OCI-LY1 (cell line): ENCODE measurements around the gene PFKFB1.

Experiments
- H2AFZ ChIP-seq: fragments of 200-600 bp; sonication (generic), shearing (Covaris generic); 2 replicates; pipeline ENCODE4 v1.6.0; 2014; ENCODE audit warnings: antibody characterized with exemption, mild to moderate bottlenecking, low read length
- H3F3A ChIP-seq: fragments of 200-600 bp; sonication (generic), shearing (Covaris generic); 2 replicates; pipeline ENCODE4 v1.6.0; 2014; ENCODE audit warnings: mild to moderate bottlenecking, antibody characterized with exemption, low read length, moderate library complexity; ENCODE audit not compliant: insufficient read depth
- H3K27ac ChIP-seq: fragments of 200-600 bp; sonication (generic); 2 replicates; pipeline ENCODE4 v1.5.1; 2014; ENCODE audit warnings: low read length, mixed run types, mild to moderate bottlenecking, low read depth; ENCODE audit not compliant: poor library complexity, severe bottlenecking
- H3K27me3 ChIP-seq: fragments of 200-600 bp; sonication (generic); 2 replicates; pipeline ENCODE4 v1.6.0; 2014; ENCODE audit warnings: antibody characterized with exemption, mild to moderate bottlenecking, low read length, moderate library complexity; ENCODE audit not compliant: insufficient read depth
- H3K36me3 ChIP-seq: fragments of 200-600 bp; sonication (generic); 2 replicates; pipeline ENCODE4 v1.6.1; 2014; ENCODE audit warnings: mild to moderate bottlenecking, antibody characterized with exemption, low read length, moderate library complexity, mixed read lengths; ENCODE audit not compliant: insufficient read depth
- H3K4me1 ChIP-seq: fragments of 200-600 bp; sonication (generic); 2 replicates; pipeline ENCODE4 v1.5.1; 2014; ENCODE audit warnings: mild to moderate bottlenecking, low read length, moderate library complexity; ENCODE audit not compliant: insufficient read depth, severe bottlenecking
- H3K4me2 ChIP-seq: fragments of 200-600 bp; sonication (generic), shearing (Covaris generic); 2 replicates; pipeline ENCODE4 v1.6.1; 2014; ENCODE audit warnings: low read length
- H3K4me3 ChIP-seq: fragments of 200-600 bp; sonication (generic); 2 replicates; pipeline ENCODE4 v1.5.1; 2014; ENCODE audit warnings: low read length, low read depth, mild to moderate bottlenecking, mixed read lengths; ENCODE audit not compliant: poor library complexity, severe bottlenecking
- H3K79me2 ChIP-seq: fragments of 200-600 bp; shearing (Covaris generic); 2 replicates; pipeline ENCODE4 v1.6.1; 2016; ENCODE audit warnings: mixed run types, low read length, mixed read lengths; ENCODE audit not compliant: insufficient read depth
- H3K9ac ChIP-seq: fragments of 200-600 bp; sonication (generic), shearing (Covaris generic); 2 replicates; pipeline ENCODE4 v1.6.1; 2014; ENCODE audit warnings: mild to moderate bottlenecking, low read length, mixed read lengths
- H3K9me2 ChIP-seq: fragments of 200-600 bp; sonication (generic), shearing (Covaris generic); 2 replicates; pipeline ENCODE4 v1.6.1; 2014; ENCODE audit warnings: low read depth, mild to moderate bottlenecking, low read length, mixed read lengths
- H3K9me3 ChIP-seq: fragments of 200-600 bp; shearing (Covaris generic); 2 replicates; pipeline ENCODE4 v1.6.1; 2014; ENCODE audit warnings: low read length, mixed read lengths
- H4K20me1 ChIP-seq: fragments of 200-600 bp; sonication (generic), shearing (Covaris generic); 2 replicates; pipeline ENCODE4 v1.6.0; 2016; ENCODE audit warnings: mild to moderate bottlenecking, low read length; ENCODE audit not compliant: insufficient read depth
- CTCF ChIP-seq: fragments of 200-600 bp; sonication (generic), shearing (Covaris generic); IDR thresholded peaks from 2 replicates; pipeline ENCODE4 v1.5.1; 2017; ENCODE audit warnings: mild to moderate bottlenecking, antibody characterized with exemption, low read length, moderate library complexity, mixed read lengths
- EZH2 ChIP-seq: fragments of 200-600 bp; sonication (generic), shearing (Covaris generic); IDR thresholded peaks from 2 replicates; pipeline ENCODE4 v1.8.0; 2017; ENCODE audit warnings: borderline replicate concordance, mixed run types, mild to moderate bottlenecking, antibody characterized with exemption, low read length, moderate library complexity, mixed read lengths

The PFKFB1 gene

GRCh38 chrX:55033429-55033828 is 39.4 kb upstream of the PFKFB1 start:
- Histone ChIP-seq H3K27me3 (no peaks in the 10 kb centered on the region), H3K4me1 (no peaks in the 10 kb centered on the region), H2AFZ (no peak overlapping the region), H3K36me3 (no peaks in the 10 kb centered on the region), H3K79me2 (no peaks in the 10 kb centered on the region), H3K9me2 (no peaks in the 10 kb centered on the region), H3K27ac (no peak overlapping the region), H3K4me3 (no peak overlapping the region), H3K9me3 (no peaks in the 10 kb centered on the region), H4K20me1 (no peaks in the 10 kb centered on the region), H3F3A (no peaks in the 10 kb centered on the region), H3K4me2 (no peak overlapping the region), H3K9ac (no peak overlapping the region)
- TF ChIP-seq CTCF (no peak), EZH2 (no peak)

DNA sequence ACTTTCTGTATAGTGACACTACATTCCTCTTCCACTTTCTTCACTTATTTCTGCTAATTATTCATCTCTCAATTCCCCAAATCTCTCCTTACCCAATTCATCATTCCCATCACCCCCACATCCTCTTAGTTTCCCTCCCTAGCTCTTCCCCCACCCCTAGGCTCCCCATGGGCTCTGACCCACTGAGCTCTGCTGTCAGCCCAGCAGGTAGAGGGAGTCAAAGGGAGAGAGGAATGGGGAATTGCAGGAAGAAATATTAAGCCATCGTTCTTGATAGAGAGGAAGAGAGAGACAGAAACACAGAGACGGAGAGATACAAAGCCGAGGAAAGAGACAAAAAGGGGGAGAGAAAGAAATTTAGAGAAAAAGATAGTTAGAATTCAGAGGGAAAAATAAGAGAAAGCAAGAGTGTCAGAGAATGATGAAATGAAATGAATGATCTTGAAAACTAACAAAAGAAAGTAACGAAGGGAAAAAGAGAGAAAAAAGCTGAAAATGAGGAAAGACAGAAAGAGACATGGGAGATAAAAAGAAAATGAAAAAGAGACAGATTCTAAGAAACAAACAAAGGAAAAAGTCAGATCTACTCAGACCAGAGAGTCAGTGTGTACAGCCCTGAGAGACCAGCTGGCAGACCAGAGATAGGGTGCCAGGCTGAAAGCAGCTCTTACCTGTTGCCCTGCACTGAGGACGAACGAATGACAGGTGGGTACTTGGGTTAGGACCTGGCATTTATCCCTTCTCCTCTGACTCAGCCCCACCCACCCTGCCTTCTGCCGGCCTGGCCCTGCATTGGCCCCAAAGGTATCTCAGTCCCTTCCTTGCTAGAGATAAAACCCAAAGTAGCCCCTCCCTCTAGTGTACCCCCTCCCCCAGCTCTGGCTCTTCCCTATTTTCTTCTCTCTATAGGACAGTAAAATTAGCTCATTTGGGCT is 36.5 kb upstream of the PFKFB1 start, which contains the start of gene ALAS2:
ALAS2 (minus strand) TSS at position 707 of the 935 bp plus-strand sequence. CDS start 4,977 bp downstream, outside the sequence.
- no peaks in the 10 kb centered on the region for H3K36me3 ChIP-seq
- H3K4me2 ChIP-seq = no peak within 1 kb of the TSS
- no peak for TF ChIP-seq CTCF
- H3K27ac ChIP-seq = no peak within 1 kb of the TSS
- H3K4me3 ChIP-seq = no peak within 1 kb of the TSS
- H3F3A ChIP-seq = no peaks in the 10 kb centered on the region
- H3K9me2 ChIP-seq = no peaks in the 10 kb centered on the region
- no peaks in the 10 kb centered on the region for H3K27me3 ChIP-seq
- H3K79me2 ChIP-seq = no peaks in the 10 kb centered on the region
- H2AFZ ChIP-seq = no peak within 1 kb of the TSS
- H3K4me1 ChIP-seq = no peaks in the 10 kb centered on the region
- H3K9me3 ChIP-seq = no peaks in the 10 kb centered on the region
- H3K9ac ChIP-seq = no peak within 1 kb of the TSS
- H4K20me1 ChIP-seq = no peaks in the 10 kb centered on the region

GRCh38 chrX:55029291-55029690 is 35.3 kb upstream of the PFKFB1 start:
- no peaks in the 10 kb centered on the region for H3K9me3 ChIP-seq
- H3K9ac ChIP-seq = no peak overlapping the region
- no peaks in the 10 kb centered on the region for H3K4me1 ChIP-seq
- no peak overlapping the region for H2AFZ ChIP-seq
- H3K9me2 ChIP-seq = no peaks in the 10 kb centered on the region
- no peak overlapping the region for H3K4me2 ChIP-seq
- H3F3A ChIP-seq = no peaks in the 10 kb centered on the region
- no peaks in the 10 kb centered on the region for H3K27me3 ChIP-seq
- H3K79me2 ChIP-seq = no peaks in the 10 kb centered on the region
- H4K20me1 ChIP-seq = no peaks in the 10 kb centered on the region
- H3K4me3 ChIP-seq = no peak overlapping the region
- no peak overlapping the region for H3K27ac ChIP-seq
- H3K36me3 ChIP-seq = no peaks in the 10 kb centered on the region
- no peak for TF ChIP-seq CTCF
- no peak for TF ChIP-seq EZH2
